Endodermal cell (in vitro differentiated cells): ENCODE data around the gene SPAG16. TPM values are rescaled to one million over a fixed set of nuclear protein-coding genes. Genes with fewer than 3 reads are reported as not detected.
"Not testable (repeated sequence)": the region's sequence is repeated elsewhere in the genome, so short reads cannot be mapped to it uniquely, and the experiment has no call there.

ENCODE experiments used
- DNase-seq: peaks from one replicate; pipeline ENCODE4 v3.0.0-alpha.2; 2017
- H3K27ac ChIP-seq: 2 replicates; pipeline ENCODE4 v1.5.1; 2013; ENCODE audit warnings: mild to moderate bottlenecking, low read depth, low read length, moderate library complexity
- H3K27me3 ChIP-seq: 2 replicates; pipeline ENCODE4 v1.6.1; 2013; ENCODE audit warnings: mild to moderate bottlenecking, low read length, moderate library complexity; ENCODE audit not compliant: insufficient read depth, control insufficient read depth, poor library complexity, severe bottlenecking
- H3K36me3 ChIP-seq: 2 replicates; pipeline ENCODE4 v1.7.0; 2013; ENCODE audit warnings: mild to moderate bottlenecking, low read length, moderate library complexity; ENCODE audit not compliant: control insufficient read depth, insufficient read depth
- H3K4me1 ChIP-seq: one replicate; pipeline ENCODE4 v1.7.0; 2013; ENCODE audit warnings: low read length; ENCODE audit not compliant: control insufficient read depth, insufficient read depth
- H3K4me3 ChIP-seq: 2 replicates; pipeline ENCODE4 v1.5.1; 2013; ENCODE audit warnings: mild to moderate bottlenecking, low read length, moderate library complexity
- H3K9ac ChIP-seq: 2 replicates; pipeline ENCODE4 v1.6.1; 2013; ENCODE audit warnings: mild to moderate bottlenecking, low read length, moderate library complexity; ENCODE audit not compliant: poor library complexity, severe bottlenecking; ENCODE audit errors: extremely low read depth
- H3K9me3 ChIP-seq: 2 replicates; pipeline ENCODE4 v1.6.1; 2013; ENCODE audit warnings: mild to moderate bottlenecking, low read length, moderate library complexity; ENCODE audit not compliant: control insufficient read depth
- H3K27ac Mint-ChIP-seq: 2 replicates; pipeline ENCODE4 v1.8.0; 2020; ENCODE audit warnings: mixed read lengths
- H3K27me3 Mint-ChIP-seq: 2 replicates; pipeline ENCODE4 v1.8.0; 2021; ENCODE audit warnings: mild to moderate bottlenecking, mixed read lengths; ENCODE audit not compliant: insufficient read depth
- H3K36me3 Mint-ChIP-seq: 2 replicates; pipeline ENCODE4 v1.8.0; 2020; ENCODE audit warnings: low read depth, mixed read lengths
- H3K4me1 Mint-ChIP-seq: 2 replicates; pipeline ENCODE4 v1.8.0; 2020; ENCODE audit warnings: mixed read lengths
- H3K4me3 Mint-ChIP-seq: 2 replicates; pipeline ENCODE4 v1.8.0; 2020; ENCODE audit warnings: mild to moderate bottlenecking, moderate library complexity, mixed read lengths
- H3K9me3 Mint-ChIP-seq: 2 replicates; pipeline ENCODE4 v1.8.0; 2020; ENCODE audit warnings: mild to moderate bottlenecking, mixed read lengths
- WGBS, 2 experiments: methylation state at CpG; one replicate each; pipeline versions ENCODE4 v1.1.5 to v1.1.7; 2013; ENCODE audit warnings: missing lambda C conversion rate in 2 of 2, mixed read lengths in 1 of 2; ENCODE audit not compliant: insufficient coverage in 1 of 2, insufficient read length in 1 of 2; 5-methylcytosine and 5-hydroxymethylcytosine counted together
- total RNA-seq, 2 donors: library from RNA; stranded (reverse); fragmentation: NEBNext Ultra II Directional in 1 of 2; extraction: Animal tissue kit (Norgen Biotek cat#: 25700) in 1 of 2; gene quantifications; 2 replicates in 1 of 2; 3 replicates in 1 of 2; pipeline ENCODE4 v1.2.1, GENCODE V29; 2021
- TF ChIP-seq, protein P1 (sequence below): fragments of 200-600 bp; sonication (generic); conservative IDR thresholded peaks from 2 replicates; pipeline ENCODE4 v1.5.0; 2021; ENCODE audit warnings: antibody characterized with exemption, mild to moderate bottlenecking

The SPAG16 gene
- total RNA-seq, 2 donors from 2014 or later, result 27.8 to 38.2 TPM

DNA sequence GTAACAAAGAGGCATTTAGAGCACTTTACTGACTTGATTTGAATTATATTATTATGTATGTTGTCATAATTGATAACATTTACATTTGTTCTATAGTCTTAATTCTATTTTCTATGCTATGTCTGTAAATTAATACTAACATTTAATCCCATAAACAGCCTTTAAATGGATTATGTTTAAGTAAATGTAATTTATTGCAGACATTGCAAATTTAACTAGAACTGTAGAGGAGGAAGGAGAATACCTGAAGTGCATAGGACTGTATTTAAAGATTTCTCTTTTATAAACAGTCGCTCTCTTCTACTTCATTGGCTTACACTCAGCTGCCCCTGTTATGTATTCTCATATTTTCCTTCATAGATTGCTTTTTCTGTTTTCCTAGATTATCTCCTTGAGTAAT, 92.4 kb downstream of the SPAG16 start:
- no peak overlapping the region for H3K4me3 ChIP-seq
- H3K27me3 ChIP-seq, result no peaks in the 10 kb centered on the region
- no peak overlapping the region for H3K27ac ChIP-seq
- DNase-seq, result no peak
- Mint-ChIP-seq H3K9me3 (no peaks in the 10 kb centered on the region), H3K4me3 (no peak overlapping the region), H3K27me3 (no peaks in the 10 kb centered on the region), H3K4me1 (no peaks in the 10 kb centered on the region), H3K36me3 (no peaks in the 10 kb centered on the region), H3K27ac (no peak overlapping the region)
- H3K9me3 ChIP-seq, result no peaks in the 10 kb centered on the region
- H3K4me1 ChIP-seq, result no peaks in the 10 kb centered on the region
- 100% methylated on average over 1 of the region's 1 CpG; no CpG with 5 or more reads in 1 of the 2 experiments for WGBS, 2 experiments
- TF ChIP-seq, protein P1, sequence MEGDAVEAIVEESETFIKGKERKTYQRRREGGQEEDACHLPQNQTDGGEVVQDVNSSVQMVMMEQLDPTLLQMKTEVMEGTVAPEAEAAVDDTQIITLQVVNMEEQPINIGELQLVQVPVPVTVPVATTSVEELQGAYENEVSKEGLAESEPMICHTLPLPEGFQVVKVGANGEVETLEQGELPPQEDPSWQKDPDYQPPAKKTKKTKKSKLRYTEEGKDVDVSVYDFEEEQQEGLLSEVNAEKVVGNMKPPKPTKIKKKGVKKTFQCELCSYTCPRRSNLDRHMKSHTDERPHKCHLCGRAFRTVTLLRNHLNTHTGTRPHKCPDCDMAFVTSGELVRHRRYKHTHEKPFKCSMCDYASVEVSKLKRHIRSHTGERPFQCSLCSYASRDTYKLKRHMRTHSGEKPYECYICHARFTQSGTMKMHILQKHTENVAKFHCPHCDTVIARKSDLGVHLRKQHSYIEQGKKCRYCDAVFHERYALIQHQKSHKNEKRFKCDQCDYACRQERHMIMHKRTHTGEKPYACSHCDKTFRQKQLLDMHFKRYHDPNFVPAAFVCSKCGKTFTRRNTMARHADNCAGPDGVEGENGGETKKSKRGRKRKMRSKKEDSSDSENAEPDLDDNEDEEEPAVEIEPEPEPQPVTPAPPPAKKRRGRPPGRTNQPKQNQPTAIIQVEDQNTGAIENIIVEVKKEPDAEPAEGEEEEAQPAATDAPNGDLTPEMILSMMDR, result no peak
- H3K36me3 ChIP-seq, result no peaks in the 10 kb centered on the region
- no peak overlapping the region for H3K9ac ChIP-seq

GRCh38 chr2:213407027-213407426, 122.8 kb downstream of the SPAG16 start:
- not testable (repeated sequence) for H3K27me3 ChIP-seq, H3K9me3 ChIP-seq, H3K4me3 Mint-ChIP-seq, H3K36me3 Mint-ChIP-seq, DNase-seq, H3K4me1 ChIP-seq, H3K27me3 Mint-ChIP-seq, H3K9ac ChIP-seq, H3K4me1 Mint-ChIP-seq, H3K4me3 ChIP-seq, H3K36me3 ChIP-seq, H3K27ac Mint-ChIP-seq, H3K27ac ChIP-seq
- peaks cover 16% of the 10 kb centered on the region for H3K9me3 Mint-ChIP-seq
- 96 to 100% methylated on average over 3 to 9 of the region's 9 CpGs for WGBS, 2 experiments

- not testable (repeated sequence) for H3K4me3 ChIP-seq, H3K36me3 ChIP-seq, H3K4me1 ChIP-seq, H3K27me3 ChIP-seq, H3K4me1 Mint-ChIP-seq, H3K27ac Mint-ChIP-seq, H3K9me3 Mint-ChIP-seq, H3K9ac ChIP-seq, H3K36me3 Mint-ChIP-seq, H3K27ac ChIP-seq, DNase-seq, H3K9me3 ChIP-seq, H3K4me3 Mint-ChIP-seq, H3K27me3 Mint-ChIP-seq
- WGBS, 2 experiments, result 44 to 78% methylated on average over 2 to 6 of the region's 6 CpGs
Measured at GRCh38 chr2:213408426-213409070, 124.3 kb downstream of the SPAG16 start.

GRCh38 chr2:213410687-213411086, 126.4 kb downstream of the SPAG16 start:
- 94 to 96% methylated on average over 8 to 9 of the region's 9 CpGs for WGBS, 2 experiments
- not testable (repeated sequence) for H3K4me1 ChIP-seq, H3K4me3 Mint-ChIP-seq, H3K4me1 Mint-ChIP-seq, H3K27ac ChIP-seq, H3K27ac Mint-ChIP-seq, H3K36me3 ChIP-seq, H3K9me3 Mint-ChIP-seq, H3K27me3 ChIP-seq, H3K4me3 ChIP-seq, H3K27me3 Mint-ChIP-seq, H3K9ac ChIP-seq, DNase-seq, H3K9me3 ChIP-seq, H3K36me3 Mint-ChIP-seq
